K562 (cell line): Measurements from ENCODE around the gene TOMM40L. TPM values are rescaled to one million over a fixed set of nuclear protein-coding genes. Genes with fewer than 3 reads are reported as not detected.
A peak's percentile ranks its signal among the peaks of the same experiment; 100 is the strongest.

Experiments used
- CBX3 ChIP-seq, 2 experiments: IDR thresholded peaks; 1 replicate in 1 of 2; 2 replicates in 1 of 2; pipeline ENCODE4 v1.6.1; 2012; ENCODE audit warnings: inconsistent platforms in 2 of 2, low read length in 2 of 2, borderline replicate concordance in 1 of 2, control low read depth in 1 of 2
- ESRRA ChIP-seq: fragments of 450-650 bp; IDR thresholded peaks from 2 replicates; pipeline ENCODE4 v1.6.1; 2014; ENCODE audit warnings: low read depth, mild to moderate bottlenecking, moderate library complexity, borderline replicate concordance
- MNT ChIP-seq, 2 experiments: fragments of 450-650 bp; conservative IDR thresholded peaks; 2 replicates each; pipeline ENCODE4 v1.6.1; 2017; ENCODE audit warnings: mild to moderate bottlenecking in 2 of 2, moderate library complexity in 2 of 2
- NEUROD1 ChIP-seq: fragments of 150-350 bp; IDR thresholded peaks from 2 replicates; pipeline ENCODE4 v1.6.1; 2014; ENCODE audit warnings: borderline replicate concordance, low read length, low read depth; ENCODE audit not compliant: partially characterized antibody
- REST ChIP-seq, 2 experiments: fragments of 450-650 bp; formaldehyde crosslinking in 1 of 2; IDR thresholded peaks; 2 replicates each; pipeline versions ENCODE4 v1.4.0 to v1.6.1; 2014 to 2020; ENCODE audit warnings: mild to moderate bottlenecking in 2 of 2, borderline replicate concordance in 1 of 2, low read depth in 1 of 2
- RFX5 ChIP-seq: IDR thresholded peaks from 2 replicates; pipeline ENCODE4 v1.6.1; 2011; ENCODE audit warnings: low read depth, mild to moderate bottlenecking, improper control_type of control experiment, low read length
- TRIM25 ChIP-seq: fragments of 450-650 bp; IDR thresholded peaks from 2 replicates; pipeline ENCODE4 v1.7.0; 2016; ENCODE audit warnings: borderline replicate concordance
- XRCC5 ChIP-seq: fragments of 200-400 bp; formaldehyde crosslinking; IDR thresholded peaks from 2 replicates; pipeline ENCODE4 v1.6.1; 2017; ENCODE audit warnings: low read depth, mild to moderate bottlenecking, low read length
- ZBTB49 ChIP-seq: sonication (generic); formaldehyde crosslinking; IDR thresholded peaks from 2 replicates; pipeline ENCODE4 v1.8.0; 2022; ENCODE audit warnings: missing genetic modification reagents, mild to moderate bottlenecking, borderline replicate concordance
- ZKSCAN1 ChIP-seq: fragments of 150-350 bp; IDR thresholded peaks from 2 replicates; pipeline ENCODE4 v1.6.1; 2016; ENCODE audit warnings: low read depth, low read length
- ZNF274 ChIP-seq: IDR thresholded peaks from 2 replicates; pipeline ENCODE4 v1.6.1; 2011; ENCODE audit warnings: low read depth, mild to moderate bottlenecking, low read length, moderate library complexity, borderline replicate concordance
- polyA plus RNA-seq, 8 experiments: library from polyadenylated mRNA; depleted of rRNA in 4 of 8; stranded (reverse) in 5 of 8; unstranded in 3 of 8; fragments of >200 nt; fragmentation: Nextera tagmentation in 2 of 8; fragmentation: Illumina TruSeq in 1 of 8; extraction: Ambion mirVana in 2 of 8; extraction: Trizol in 1 of 8; gene quantifications; 2 replicates each; pipeline versions ENCODE4 v1.2.1 to v1.2.3, GENCODE V29; 2011 to 2014; ENCODE audit warnings: inconsistent platforms in 1 of 8, missing spikeins in 1 of 8
- total RNA-seq, 7 experiments: library from RNA; depleted of rRNA in 6 of 7; stranded (reverse); fragments of >200 nt in 6 of 7; fragmentation: Illumina TruSeq in 2 of 7; extraction: Trizol in 2 of 7; gene quantifications; 2 replicates each; pipeline versions ENCODE4 v1.2.1 to v1.2.3, GENCODE V29; 2011 to 2021; ENCODE audit warnings: low replicate concordance in 1 of 7

Gene TOMM40L
- total and polyA plus RNA-seq, 9 of the 15 experiments (the other 6 are each of a cell fraction or from before 2014, with no cell fraction given), result 9.6 to 33.6 (median 25.2) TPM

- TF ChIP-seq NEUROD1 (peak; percentile 82), ZBTB49 (CRISPR knock-in tag) (no peak), REST (IDR thresholded peaks at IDR 0.05; ENCODE audit: borderline replicate concordance) (peak; percentile 67; the same call in 1 of the 2 replicates), REST (CRISPR knock-in tag; IDR thresholded peaks at IDR 0.05; ENCODE audit: low read depth) (no peak), TRIM25 (no peak), XRCC5 (peak; percentile 81), CBX3 (IDR thresholded peaks at IDR 0.05; ENCODE audit: borderline replicate concordance in 1 of 2, low read length in 2 of 2) (peak in 1 of 2 experiments; percentile 8; a peak in 1 of 3 replicates), RFX5 (no peak), ESRRA (peak; percentile 89), ZKSCAN1 (0 out of 2 replicates have a peak, but pooled peaks have one; percentile 6), ZNF274 (no peak), MNT (conservative IDR thresholded peaks at IDR 0.05) (peak; percentile 59 to 73)
Observed at GRCh38 chr1:161225534-161226319, at the start of gene TOMM40L (continued).
